Neuron (in vitro differentiated cells): ENCODE results near the gene ATP6AP2.

ENCODE experiments used
- H2AFZ ChIP-seq: one replicate; pipeline ENCODE4 v1.6.1; 2013; ENCODE audit warnings: low read depth, mild to moderate bottlenecking, inconsistent platforms, low read length, moderate library complexity
- H3K27me3 ChIP-seq: one replicate; pipeline ENCODE4 v1.6.1; 2013; ENCODE audit warnings: low read length; ENCODE audit not compliant: insufficient read depth
- H3K36me3 ChIP-seq: one replicate; pipeline ENCODE4 v1.6.1; 2013; ENCODE audit warnings: low read length; ENCODE audit not compliant: insufficient read depth
- H3K4me1 ChIP-seq: one replicate; pipeline ENCODE4 v1.6.1; 2013; ENCODE audit warnings: low read length; ENCODE audit not compliant: insufficient read depth
- H3K4me3 ChIP-seq: 2 replicates; pipeline ENCODE4 v1.5.1; 2013; ENCODE audit warnings: mild to moderate bottlenecking, low read length, moderate library complexity
- H3K9me3 ChIP-seq: one replicate; pipeline ENCODE4 v1.6.1; 2013; ENCODE audit warnings: low read length

The ATP6AP2 gene

DNA sequence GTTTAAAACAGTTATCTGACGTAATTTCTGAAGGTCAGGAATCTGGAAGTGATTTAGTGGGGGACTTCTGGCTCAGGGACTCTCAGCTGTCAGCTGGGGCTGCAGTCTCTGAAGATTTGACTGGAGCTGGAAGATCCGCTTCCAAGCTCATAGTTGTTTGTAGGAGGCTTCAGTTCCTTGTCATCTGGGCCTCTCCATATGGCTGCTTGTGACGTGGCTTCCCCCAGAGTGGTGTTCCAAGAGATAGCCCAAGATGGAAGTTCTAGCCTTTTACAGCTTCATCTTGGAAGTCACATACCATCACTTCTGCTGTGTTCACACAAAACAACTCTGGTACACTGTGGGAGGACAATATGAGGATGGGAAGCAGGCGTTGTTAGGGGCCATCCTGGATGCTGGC is 44.5 kb downstream of the ATP6AP2 start:
- Histone ChIP-seq H3K4me1 (no peaks in the 10 kb centered on the region), H3K4me3 (no peak overlapping the region), H2AFZ (no peak overlapping the region), H3K27me3 (no peaks in the 10 kb centered on the region), H3K9me3 (peaks cover 2% of the 10 kb centered on the region), H3K36me3 (peaks cover 6% of the 10 kb centered on the region)

DNA sequence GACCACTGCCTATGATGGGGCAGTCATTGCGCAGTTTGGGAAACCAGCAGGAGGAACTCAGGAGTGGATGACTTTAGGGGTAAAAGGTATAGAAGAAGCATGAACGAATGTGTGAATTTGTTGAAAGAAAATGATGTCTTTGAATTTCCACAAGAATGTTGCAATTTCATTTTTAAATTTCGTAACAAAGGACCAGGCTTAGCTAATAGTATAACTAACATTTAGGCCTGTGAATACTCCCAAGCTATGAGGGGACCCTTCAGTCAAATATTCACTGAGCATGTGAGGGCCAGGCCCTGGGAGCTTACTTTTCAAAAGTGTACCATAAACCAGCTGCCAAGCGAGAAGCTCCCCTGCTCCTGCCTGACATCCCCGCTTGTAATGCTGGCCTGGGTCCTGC is 47.7 kb downstream of the ATP6AP2 start:
- Histone ChIP-seq H2AFZ (no peak overlapping the region), H3K4me1 (no peaks in the 10 kb centered on the region), H3K36me3 (peaks cover 8% of the 10 kb centered on the region), H3K27me3 (no peaks in the 10 kb centered on the region), H3K9me3 (peaks cover 1% of the 10 kb centered on the region), H3K4me3 (no peak overlapping the region)

DNA sequence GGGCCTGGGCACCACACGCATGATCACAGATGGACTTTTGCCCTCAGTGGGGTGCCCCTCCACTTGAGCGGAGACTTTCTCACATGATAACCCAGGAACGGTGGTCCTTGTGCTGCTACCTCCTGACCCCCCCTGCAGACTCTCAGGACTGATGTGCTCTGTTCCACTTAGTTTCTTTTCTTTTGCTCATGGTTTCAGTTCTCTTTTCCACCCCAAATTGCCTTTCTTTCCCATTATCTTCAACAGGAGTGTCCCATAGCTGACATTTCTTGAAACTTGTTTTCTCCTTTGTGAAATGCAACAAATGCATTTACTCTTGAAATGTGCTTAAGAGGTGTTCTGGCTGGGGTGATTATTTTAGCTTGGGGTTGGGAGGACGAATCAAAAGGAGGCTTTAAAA is 51.4 kb downstream of the ATP6AP2 start:
- Histone ChIP-seq H3K4me1 (no peaks in the 10 kb centered on the region), H3K27me3 (no peaks in the 10 kb centered on the region), H3K4me3 (no peak overlapping the region), H2AFZ (no peak overlapping the region), H3K36me3 (peaks cover 18% of the 10 kb centered on the region), H3K9me3 (no peaks in the 10 kb centered on the region)

DNA sequence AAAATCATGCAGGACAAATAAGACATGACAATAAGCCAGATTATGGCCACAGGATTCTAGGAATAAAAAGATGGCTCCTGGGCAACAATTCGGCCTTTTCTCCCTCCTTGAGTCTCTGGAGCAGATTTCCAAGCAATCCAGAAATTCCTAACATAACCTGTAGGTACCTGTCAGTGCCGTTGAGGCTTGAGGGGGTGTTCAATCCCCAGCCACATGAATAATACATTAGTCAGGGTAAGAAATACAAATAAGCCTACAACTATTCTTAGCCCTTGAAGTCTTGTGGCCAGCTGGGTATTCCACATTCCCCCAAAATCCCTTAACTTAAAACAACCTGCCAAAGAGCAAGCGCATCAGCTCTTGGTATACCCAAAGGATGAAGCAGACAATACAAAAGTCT is 56.9 kb downstream of the ATP6AP2 start:
- H3K4me3 ChIP-seq: no peak overlapping the region
- H3K27me3 ChIP-seq: no peaks in the 10 kb centered on the region
- no peak overlapping the region for H2AFZ ChIP-seq
- H3K36me3 ChIP-seq: peaks cover 23% of the 10 kb centered on the region
- H3K9me3 ChIP-seq: no peaks in the 10 kb centered on the region
- no peaks in the 10 kb centered on the region for H3K4me1 ChIP-seq

DNA sequence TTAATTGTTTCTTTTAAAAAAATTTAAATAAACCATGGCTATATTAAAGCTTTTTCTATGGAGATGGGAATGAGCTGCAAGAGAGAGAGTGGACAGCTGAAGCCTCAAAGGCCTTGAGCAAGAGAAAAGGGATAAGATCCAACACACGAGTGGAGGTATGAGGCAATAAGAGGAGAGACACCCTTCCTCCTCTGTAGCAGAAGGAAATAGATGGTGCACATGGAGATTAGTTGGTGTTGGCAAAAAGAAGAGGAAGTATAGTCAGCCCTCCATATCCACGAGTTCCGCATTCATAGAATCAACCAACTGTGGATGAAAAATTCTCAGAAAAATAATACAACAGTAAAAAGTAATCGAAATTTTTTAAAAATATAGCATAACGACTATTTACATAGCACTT is 63.4 kb downstream of the ATP6AP2 start:
- H3K4me3 ChIP-seq: no peak overlapping the region
- H2AFZ ChIP-seq: no peak overlapping the region
- H3K27me3 ChIP-seq: no peaks in the 10 kb centered on the region

DNA sequence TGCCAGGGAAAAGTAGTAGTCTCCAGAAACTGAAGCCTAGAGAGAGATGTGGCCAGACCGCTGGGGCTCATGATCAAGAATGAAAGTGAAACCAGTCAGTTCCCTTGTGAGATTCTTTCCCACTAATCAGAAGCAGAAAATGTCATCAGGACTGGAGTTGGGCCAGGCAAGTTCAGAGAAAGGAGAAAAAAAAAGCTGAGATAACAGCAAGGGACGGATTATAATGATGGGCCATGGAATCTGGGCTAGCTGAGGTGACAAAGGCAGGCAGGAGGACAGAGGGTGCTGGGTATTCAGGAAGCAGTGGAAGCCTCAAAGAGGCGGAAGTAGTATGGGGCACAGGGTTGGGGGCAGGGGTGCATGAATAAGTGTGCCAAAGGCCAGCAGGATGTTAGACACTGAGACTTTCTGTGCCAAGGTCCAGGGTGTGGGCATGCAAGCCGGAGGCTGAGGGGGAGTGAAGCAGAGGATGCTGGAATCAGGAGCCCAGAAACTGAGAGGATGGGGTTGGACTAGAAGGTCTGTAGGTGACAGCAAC is 64.1 kb downstream of the ATP6AP2 start:
- Histone ChIP-seq H3K4me3 (no peak overlapping the region), H2AFZ (no peak overlapping the region), H3K9me3 (no peaks in the 10 kb centered on the region), H3K36me3 (peaks cover under 1% of the 10 kb centered on the region), H3K4me1 (peaks cover 11% of the 10 kb centered on the region), H3K27me3 (no peaks in the 10 kb centered on the region)

More for the DNA sequence above, 63.4 kb downstream of the ATP6AP2 start:
- H3K36me3 ChIP-seq: peaks cover 6% of the 10 kb centered on the region
- peaks cover 11% of the 10 kb centered on the region for H3K4me1 ChIP-seq
- no peaks in the 10 kb centered on the region for H3K9me3 ChIP-seq

DNA sequence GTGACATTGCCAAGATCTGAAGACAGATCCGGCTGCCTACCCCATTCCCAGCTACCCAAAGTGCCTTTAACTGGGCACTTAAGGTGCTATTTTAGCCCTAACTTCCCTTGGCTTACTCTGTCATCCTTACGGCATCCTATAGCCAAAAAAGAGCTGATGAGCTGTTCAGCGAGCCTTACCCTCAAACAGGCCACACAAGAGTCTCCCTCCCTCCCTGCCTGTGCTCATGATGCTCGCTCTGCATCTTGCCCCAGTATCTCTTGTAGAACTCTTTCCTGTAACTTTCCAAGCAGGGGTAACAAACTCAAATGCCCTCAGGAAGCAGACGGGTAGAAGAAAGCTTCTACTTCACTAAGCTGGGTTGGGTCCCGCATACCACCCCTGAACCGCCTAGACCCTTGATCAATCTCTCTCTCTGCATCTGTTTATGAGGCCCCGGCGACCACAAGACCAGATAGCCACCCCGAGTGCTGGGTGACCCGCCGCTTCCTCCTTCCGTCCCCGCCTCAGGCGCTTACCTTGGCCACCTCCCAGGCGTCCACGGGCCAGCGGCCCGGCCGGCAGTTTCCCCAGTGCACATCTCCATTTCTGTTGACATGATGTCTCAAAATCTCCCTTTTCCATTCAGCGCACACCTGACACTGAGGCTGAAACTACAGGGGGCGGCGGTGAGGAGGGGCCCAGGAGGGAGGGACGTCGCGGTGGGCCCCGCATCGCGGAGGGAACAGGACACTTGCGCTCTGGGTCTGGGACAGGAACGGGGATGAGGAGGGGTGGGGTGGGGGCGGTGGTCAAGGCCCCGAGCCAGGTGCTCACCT is 65.9 kb downstream of the ATP6AP2 start:
- Histone ChIP-seq H3K4me3 (peak overlapping the region; percentile 55), H3K4me1 (peaks cover 11% of the 10 kb centered on the region), H3K36me3 (no peaks in the 10 kb centered on the region), H3K9me3 (no peaks in the 10 kb centered on the region), H3K27me3 (no peaks in the 10 kb centered on the region), H2AFZ (peak overlapping the region; percentile 38)

DNA sequence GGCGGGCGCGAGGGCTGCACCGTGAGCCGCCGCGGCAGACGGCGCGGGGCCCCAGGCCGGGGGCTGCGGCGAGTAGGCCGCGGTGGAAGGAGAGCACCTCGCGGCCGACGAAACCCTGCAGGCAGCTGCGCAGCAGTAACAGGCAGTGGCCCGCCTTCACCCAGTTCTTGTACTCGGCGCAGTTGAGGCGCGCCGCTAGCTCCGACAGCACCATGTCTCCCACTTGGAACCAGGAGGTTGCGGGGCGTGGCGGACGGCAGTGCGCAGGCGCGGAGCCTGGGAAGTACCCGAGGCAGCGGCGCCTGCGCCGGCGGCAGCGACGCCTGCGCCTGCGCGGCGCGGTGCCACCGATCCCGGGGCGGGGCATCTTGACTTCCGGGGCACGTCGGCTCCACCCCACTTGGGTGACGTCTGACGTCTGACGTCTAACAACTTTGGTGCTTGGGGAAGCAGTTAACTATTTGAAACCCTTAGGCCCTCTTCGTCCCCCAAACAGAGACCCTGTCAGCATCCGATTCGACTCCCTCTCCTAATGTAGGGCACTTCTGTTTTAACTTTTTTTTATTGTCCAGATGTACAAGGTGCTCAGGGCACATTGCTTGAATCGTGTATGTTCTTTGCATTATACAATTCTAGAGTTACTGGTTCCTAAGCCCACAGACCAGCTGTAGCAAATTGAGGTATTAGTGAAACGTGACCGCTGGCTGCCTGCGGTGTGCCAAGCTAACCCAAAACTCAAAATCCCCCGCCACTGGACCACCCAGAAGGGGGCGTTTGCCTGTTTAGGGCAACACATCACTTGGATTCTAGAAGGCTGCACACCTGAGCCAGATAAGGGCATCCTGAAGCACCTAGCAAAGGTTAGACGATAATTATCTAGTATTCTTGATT is 66.8 kb downstream of the ATP6AP2 start, which contains the start of gene CXorf38:
Gene CXorf38 (minus strand): TSS at position 255 of the 891 bp plus-strand sequence. CDS start 41 bp downstream, at position 214.
- no peaks in the 10 kb centered on the region for H3K27me3 ChIP-seq

DNA sequence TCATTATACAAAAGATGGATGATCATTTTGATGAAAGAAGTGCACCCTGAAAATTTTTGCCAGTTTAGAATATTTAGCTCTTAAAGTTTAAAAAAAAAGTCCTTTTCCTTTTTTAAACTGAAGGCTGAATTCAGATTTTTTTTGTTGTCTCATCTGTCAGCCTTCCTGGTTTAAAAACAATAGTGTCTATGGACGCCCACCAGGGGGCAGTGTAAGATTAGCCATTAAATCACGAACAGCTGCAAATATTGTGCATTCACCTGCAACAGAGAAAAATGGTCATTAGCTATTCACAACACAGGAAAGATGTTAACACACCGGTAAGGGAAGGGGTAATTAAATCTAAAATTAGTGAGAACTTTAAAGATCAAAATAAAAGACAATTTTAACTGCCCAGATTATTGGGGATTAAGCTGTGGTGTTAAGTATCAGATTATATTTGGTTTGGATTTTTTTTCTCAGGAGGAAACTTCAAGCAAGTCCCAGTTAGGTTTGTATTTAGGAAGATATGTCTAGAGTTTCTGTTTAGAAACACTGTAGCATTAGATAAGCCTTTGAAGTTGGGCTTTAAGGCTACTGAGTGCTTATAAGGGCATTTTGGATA is 71.0 kb downstream of the ATP6AP2 start:
- no peaks in the 10 kb centered on the region for H3K9me3 ChIP-seq
- no peak overlapping the region for H3K4me3 ChIP-seq
- no peak overlapping the region for H2AFZ ChIP-seq
- H3K4me1 ChIP-seq: peaks cover 5% of the 10 kb centered on the region
- no peaks in the 10 kb centered on the region for H3K27me3 ChIP-seq
- peaks cover 12% of the 10 kb centered on the region for H3K36me3 ChIP-seq

More for the DNA sequence above, 66.8 kb downstream of the ATP6AP2 start, which contains the start of gene CXorf38:
- Histone ChIP-seq H3K4me3 (peak within 1 kb of the TSS; percentile 55), H2AFZ (peak within 1 kb of the TSS; percentile 38), H3K4me1 (peaks cover 11% of the 10 kb centered on the region), H3K36me3 (no peaks in the 10 kb centered on the region), H3K9me3 (no peaks in the 10 kb centered on the region)

DNA sequence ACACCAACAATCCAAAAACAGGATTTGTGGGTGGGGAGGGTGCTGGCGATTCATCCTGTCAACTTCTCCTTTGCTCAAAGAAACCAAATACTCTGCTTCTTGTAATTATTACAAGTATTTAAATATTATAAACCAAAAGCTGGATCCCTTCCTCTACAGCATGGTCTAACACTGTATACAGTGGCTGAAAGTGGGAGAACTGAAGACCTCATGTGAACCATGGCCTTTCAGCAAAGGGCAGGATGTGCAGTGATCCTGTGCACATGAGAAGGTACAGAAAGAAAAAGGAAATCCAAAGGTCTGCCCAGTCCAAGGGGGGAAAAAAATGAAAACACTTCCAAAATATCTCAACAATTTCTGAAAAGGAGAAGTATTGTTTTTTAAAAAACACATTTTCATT is 71.9 kb downstream of the ATP6AP2 start:
- Histone ChIP-seq H3K27me3 (no peaks in the 10 kb centered on the region), H2AFZ (no peak overlapping the region), H3K9me3 (no peaks in the 10 kb centered on the region), H3K4me3 (no peak overlapping the region), H3K36me3 (peaks cover 12% of the 10 kb centered on the region), H3K4me1 (peaks cover 4% of the 10 kb centered on the region)

DNA sequence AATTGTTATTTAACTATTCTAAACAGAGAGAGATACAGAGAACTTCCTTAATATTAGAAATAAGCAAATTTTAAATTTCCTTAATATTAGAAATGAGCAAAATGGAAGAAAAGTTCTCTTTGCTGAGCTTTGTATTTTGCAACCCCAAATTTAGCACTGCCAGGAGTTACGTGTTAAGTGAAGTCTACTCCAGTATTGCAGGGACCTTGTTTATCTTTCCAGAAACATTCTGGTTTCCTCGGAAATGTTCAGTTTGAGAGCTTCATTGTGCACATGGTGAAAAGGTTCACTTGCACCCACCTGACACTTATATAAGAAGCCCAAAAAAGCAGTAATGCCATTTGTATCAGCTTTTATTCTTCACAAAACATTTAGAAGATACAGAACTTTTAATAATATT is 72.8 kb downstream of the ATP6AP2 start:
- peaks cover 14% of the 10 kb centered on the region for H3K36me3 ChIP-seq
- H2AFZ ChIP-seq: no peak overlapping the region
- no peaks in the 10 kb centered on the region for H3K9me3 ChIP-seq
- no peaks in the 10 kb centered on the region for H3K4me1 ChIP-seq
- H3K27me3 ChIP-seq: no peaks in the 10 kb centered on the region
- H3K4me3 ChIP-seq: no peak overlapping the region
